SK-N-SH treated with all-trans-retinoic acid at 6 μM for 48 hours (cell line): Measurements from ENCODE around the gene IFNK.

Experiments
- ATAC-seq: fragments of 200-7000 bp; cut with Tn5 transposase; 3 replicates; pipeline ENCODE4 v1.9.1; 2020; ENCODE audit warnings: mild to moderate bottlenecking, moderate library complexity
- CREB5 ChIP-seq: fragments of 250-450 bp; sonication (Bioruptor Pico); IDR thresholded peaks from 2 replicates; pipeline ENCODE4 v1.5.1; 2020; ENCODE audit warnings: low read depth, mild to moderate bottlenecking, moderate library complexity
- ESRRG ChIP-seq: fragments of 250-450 bp; sonication (Bioruptor Pico); IDR thresholded peaks from 2 replicates; pipeline ENCODE4 v1.6.1; 2021; ENCODE audit warnings: mild to moderate bottlenecking
- GLIS3 ChIP-seq: fragments of 250-450 bp; sonication (Bioruptor Pico); IDR thresholded peaks from 2 replicates; pipeline ENCODE4 v1.5.0; 2020; ENCODE audit warnings: mild to moderate bottlenecking, moderate library complexity
- ISL1 ChIP-seq: fragments of 250-450 bp; sonication (Bioruptor Pico); IDR thresholded peaks from 2 replicates; pipeline ENCODE4 v2.1.2; 2022; ENCODE audit warnings: mild to moderate bottlenecking, moderate library complexity
- OSR1 ChIP-seq: fragments of 250-450 bp; sonication (Bioruptor Pico); IDR thresholded peaks from 2 replicates; pipeline ENCODE4 v1.8.0; 2022; ENCODE audit warnings: moderate library complexity, mild to moderate bottlenecking, inconsistent platforms
- PATZ1 ChIP-seq: fragments of 250-450 bp; sonication (Bioruptor Pico); IDR thresholded peaks from 2 replicates; pipeline ENCODE4 v1.8.0; 2020; ENCODE audit warnings: mild to moderate bottlenecking, moderate library complexity, borderline replicate concordance
- RARB ChIP-seq: fragments of 250-450 bp; sonication (Bioruptor Pico); IDR thresholded peaks from 2 replicates; pipeline ENCODE4 v1.8.0; 2021; ENCODE audit warnings: mild to moderate bottlenecking, moderate library complexity
- SNAI2 ChIP-seq: fragments of 250-450 bp; sonication (Bioruptor Pico); IDR thresholded peaks from 2 replicates; pipeline ENCODE4 v1.5.0; 2020; ENCODE audit warnings: mild to moderate bottlenecking, moderate library complexity
- TOX ChIP-seq: fragments of 250-450 bp; sonication (Bioruptor Pico); IDR thresholded peaks from 2 replicates; pipeline ENCODE4 v1.8.0; 2021; ENCODE audit warnings: mild to moderate bottlenecking, moderate library complexity, borderline replicate concordance
- TSHZ2 ChIP-seq: fragments of 250-450 bp; sonication (Bioruptor Pico); IDR thresholded peaks from 2 replicates; pipeline ENCODE4 v1.5.0; 2020; ENCODE audit warnings: mild to moderate bottlenecking, moderate library complexity
- ZC3H10 ChIP-seq: fragments of 250-450 bp; sonication (Bioruptor Pico); IDR thresholded peaks from 2 replicates; pipeline ENCODE4 v1.5.1; 2021; ENCODE audit warnings: mild to moderate bottlenecking, moderate library complexity
- ZFP3 ChIP-seq: fragments of 250-450 bp; sonication (Bioruptor Pico); IDR thresholded peaks from 2 replicates; pipeline ENCODE4 v1.5.0; 2020; ENCODE audit warnings: mild to moderate bottlenecking, moderate library complexity
- ZNF565 ChIP-seq: fragments of 450-650 bp; formaldehyde crosslinking; conservative IDR thresholded peaks from 2 replicates; pipeline ENCODE4 v1.5.0; 2020; ENCODE audit warnings: low read depth, mild to moderate bottlenecking, moderate library complexity
- ZNF70 ChIP-seq: fragments of 450-650 bp; formaldehyde crosslinking; IDR thresholded peaks from 2 replicates; pipeline ENCODE4 v1.5.0; 2020; ENCODE audit warnings: mild to moderate bottlenecking, moderate library complexity
- TF ChIP-seq, protein P1 (sequence below): fragments of 250-450 bp; sonication (Bioruptor Pico); IDR thresholded peaks from 2 replicates; pipeline ENCODE4 v1.5.1; 2021; ENCODE audit warnings: mild to moderate bottlenecking, moderate library complexity
- TF ChIP-seq, protein P2 (sequence below): fragments of 250-450 bp; sonication (Bioruptor Pico); IDR thresholded peaks from 2 replicates; pipeline ENCODE4 v1.8.0; 2021; ENCODE audit warnings: low read depth, mild to moderate bottlenecking, moderate library complexity, borderline replicate concordance

The IFNK gene

GRCh38 chr9:27518006-27518405, 6.1 kb upstream of the IFNK start (continued):
- TF ChIP-seq, protein P1, sequence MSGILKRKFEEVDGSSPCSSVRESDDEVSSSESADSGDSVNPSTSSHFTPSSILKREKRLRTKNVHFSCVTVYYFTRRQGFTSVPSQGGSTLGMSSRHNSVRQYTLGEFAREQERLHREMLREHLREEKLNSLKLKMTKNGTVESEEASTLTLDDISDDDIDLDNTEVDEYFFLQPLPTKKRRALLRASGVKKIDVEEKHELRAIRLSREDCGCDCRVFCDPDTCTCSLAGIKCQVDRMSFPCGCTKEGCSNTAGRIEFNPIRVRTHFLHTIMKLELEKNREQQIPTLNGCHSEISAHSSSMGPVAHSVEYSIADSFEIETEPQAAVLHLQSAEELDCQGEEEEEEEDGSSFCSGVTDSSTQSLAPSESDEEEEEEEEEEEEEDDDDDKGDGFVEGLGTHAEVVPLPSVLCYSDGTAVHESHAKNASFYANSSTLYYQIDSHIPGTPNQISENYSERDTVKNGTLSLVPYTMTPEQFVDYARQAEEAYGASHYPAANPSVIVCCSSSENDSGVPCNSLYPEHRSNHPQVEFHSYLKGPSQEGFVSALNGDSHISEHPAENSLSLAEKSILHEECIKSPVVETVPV (CRISPR knock-in tag): no peak

GRCh38 chr9:27518809-27519208, 5.3 kb upstream of the IFNK start:
- no peak for ATAC-seq
- TF ChIP-seq, protein P1 (CRISPR knock-in tag): no peak
- TF ChIP-seq PATZ1 (CRISPR knock-in tag): no peak
- TF ChIP-seq RARB: no peak
- no peak for TF ChIP-seq ZFP3 (CRISPR knock-in tag)
- TF ChIP-seq ESRRG (CRISPR knock-in tag): no peak
- TF ChIP-seq OSR1 (CRISPR knock-in tag): no peak
- TF ChIP-seq CREB5: no peak
- TF ChIP-seq TSHZ2 (CRISPR knock-in tag): no peak
- TF ChIP-seq ZNF70 (CRISPR knock-in tag): no peak
- no peak for TF ChIP-seq GLIS3 (CRISPR knock-in tag)
- TF ChIP-seq, protein P2, sequence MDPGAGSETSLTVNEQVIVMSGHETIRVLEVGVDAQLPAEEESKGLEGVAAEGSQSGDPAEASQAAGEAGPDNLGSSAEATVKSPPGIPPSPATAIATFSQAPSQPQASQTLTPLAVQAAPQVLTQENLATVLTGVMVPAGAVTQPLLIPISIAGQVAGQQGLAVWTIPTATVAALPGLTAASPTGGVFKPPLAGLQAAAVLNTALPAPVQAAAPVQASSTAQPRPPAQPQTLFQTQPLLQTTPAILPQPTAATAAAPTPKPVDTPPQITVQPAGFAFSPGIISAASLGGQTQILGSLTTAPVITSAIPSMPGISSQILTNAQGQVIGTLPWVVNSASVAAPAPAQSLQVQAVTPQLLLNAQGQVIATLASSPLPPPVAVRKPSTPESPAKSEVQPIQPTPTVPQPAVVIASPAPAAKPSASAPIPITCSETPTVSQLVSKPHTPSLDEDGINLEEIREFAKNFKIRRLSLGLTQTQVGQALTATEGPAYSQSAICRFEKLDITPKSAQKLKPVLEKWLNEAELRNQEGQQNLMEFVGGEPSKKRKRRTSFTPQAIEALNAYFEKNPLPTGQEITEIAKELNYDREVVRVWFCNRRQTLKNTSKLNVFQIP: no peak
- TF ChIP-seq ZNF565 (CRISPR knock-in tag): no peak

DNA sequence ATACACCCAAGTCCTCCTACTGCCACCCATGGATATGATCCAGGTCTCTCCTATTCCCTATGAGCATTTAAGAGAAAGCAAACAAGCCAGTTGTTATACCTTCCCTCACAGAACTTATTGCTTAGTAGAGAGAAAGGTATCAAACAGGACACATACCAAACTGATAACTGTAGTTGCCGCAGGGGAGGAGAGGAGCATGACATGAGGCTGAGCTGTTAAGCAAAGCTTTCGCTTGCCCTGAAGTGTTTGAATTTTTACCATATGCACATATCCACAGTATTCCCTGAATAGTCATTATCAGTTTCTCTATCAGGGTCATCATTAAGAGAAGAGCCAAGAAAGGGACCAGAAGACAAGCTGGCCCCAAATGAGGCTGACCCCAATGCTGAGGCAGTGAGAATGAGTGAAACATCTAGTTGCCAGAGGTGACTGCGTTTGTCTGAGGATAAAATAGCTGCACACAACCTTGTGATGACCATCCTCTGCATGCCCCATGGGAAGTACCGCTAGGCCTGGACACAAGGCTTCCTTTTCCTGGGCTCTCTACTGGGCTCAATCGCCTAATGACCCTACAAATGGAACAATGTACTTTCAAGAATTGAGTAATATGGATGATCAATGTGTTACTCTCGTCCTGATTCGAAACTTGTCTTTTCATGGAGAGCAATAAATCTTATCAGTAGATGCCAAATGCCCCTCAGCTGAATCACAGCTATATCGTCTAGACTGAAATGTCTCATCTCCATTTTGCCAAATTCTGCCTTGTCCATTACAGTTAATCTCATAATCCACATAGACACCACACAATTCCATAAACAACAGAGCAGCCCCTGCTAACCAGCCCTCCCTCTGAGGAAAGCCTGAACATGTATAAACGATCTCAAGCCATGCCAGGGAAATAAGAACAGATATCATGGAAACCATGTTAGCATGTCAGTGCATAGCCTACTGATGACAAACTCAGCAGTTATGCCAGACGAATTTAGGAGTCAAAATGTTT, 4.3 kb upstream of the IFNK start:
- peak; percentile 85 for ATAC-seq

More for the DNA sequence above, 4.3 kb upstream of the IFNK start:
- peak; percentile 28; the same call in 1 of the 2 replicates for TF ChIP-seq ISL1
- no peak for TF ChIP-seq ZC3H10
- TF ChIP-seq CREB5: no peak
- no peak for TF ChIP-seq SNAI2 (CRISPR knock-in tag)
- no peak for TF ChIP-seq TOX (CRISPR knock-in tag)
- TF ChIP-seq ESRRG (CRISPR knock-in tag): no peak
- no peak for TF ChIP-seq ZNF70 (CRISPR knock-in tag)
